HG03457 (cell line): ENCODE results near the gene ZNF341.

Experiments used
- ATAC-seq: cut with Tn5 transposase; IDR thresholded peaks from one replicate; pipeline ENCODE4 v1.9.1; 2021; ENCODE audit warnings: moderate number of reproducible peaks; ENCODE audit not compliant: unreplicated experiment

ZNF341 gene

GRCh38 chr20:33766686-33767085 is 34.9 kb downstream of the ZNF341 start:
- no peak for ATAC-seq

- no peak for ATAC-seq
Observed at GRCh38 chr20:33767777-33768138, 36.0 kb downstream of the ZNF341 start.

DNA sequence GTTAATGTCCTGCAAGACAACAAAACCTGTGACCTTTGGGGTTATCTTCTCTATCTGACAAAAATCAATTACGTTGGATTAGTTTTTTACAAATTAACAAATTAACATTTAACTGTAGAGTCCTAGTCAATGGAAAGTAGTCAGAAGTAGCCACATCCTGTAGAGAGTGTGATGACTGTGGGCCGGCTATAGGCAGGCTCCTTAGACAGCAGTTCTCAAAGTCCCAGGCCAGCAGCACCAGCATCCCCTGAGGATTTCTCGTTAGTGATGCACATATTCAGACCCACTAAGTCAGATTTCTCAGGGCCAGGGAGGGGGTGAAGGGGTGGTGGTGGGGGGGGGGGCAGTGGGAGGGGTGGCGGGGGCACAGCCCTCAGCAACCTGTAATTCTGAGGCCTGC is 37.2 kb downstream of the ZNF341 start:
- ATAC-seq = no peak

GRCh38 chr20:33770005-33770404 is 38.2 kb downstream of the ZNF341 start:
- no peak for ATAC-seq

DNA sequence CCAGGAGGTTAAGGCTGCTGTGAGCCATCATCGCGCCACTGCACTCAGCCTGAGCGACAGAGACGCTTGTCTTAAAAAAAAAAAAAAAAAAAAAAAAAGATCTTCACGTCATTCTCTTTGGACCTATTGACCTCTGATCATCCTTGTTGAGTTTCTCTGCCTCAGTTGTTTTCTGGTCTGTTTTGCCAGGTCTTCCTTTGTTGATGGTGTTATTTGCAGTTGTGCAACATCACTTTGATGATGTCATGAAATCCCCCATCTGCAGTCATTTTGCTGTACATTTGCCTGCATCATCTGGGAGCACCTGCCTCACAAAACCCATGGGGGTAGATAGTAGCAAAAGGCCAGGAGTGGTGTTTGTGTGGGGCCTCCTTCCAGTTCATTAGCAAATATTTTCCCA is 40.1 kb downstream of the ZNF341 start:
- no peak for ATAC-seq

DNA sequence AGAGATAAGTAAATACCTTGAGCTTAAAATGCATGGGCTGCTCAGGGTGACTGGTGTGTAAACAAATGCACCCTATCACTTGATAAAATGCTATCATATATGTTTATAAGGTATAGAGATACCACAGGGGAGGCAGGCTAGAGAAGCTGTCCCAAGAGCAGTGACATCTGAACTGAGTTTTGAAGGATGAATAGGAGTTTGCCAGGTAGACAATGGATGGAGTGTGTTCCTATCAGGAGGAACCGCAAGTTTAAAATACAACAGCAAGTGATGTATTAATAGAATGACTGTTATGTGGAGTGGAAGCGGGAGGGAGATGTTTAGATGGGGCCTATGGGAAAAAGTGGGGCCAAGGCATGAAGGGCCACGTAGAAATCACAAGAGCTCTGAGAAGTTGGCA is 40.6 kb downstream of the ZNF341 start:
- no peak for ATAC-seq

- no peak for ATAC-seq
Observed at GRCh38 chr20:33773412-33774089, 41.8 kb downstream of the ZNF341 start.

GRCh38 chr20:33777816-33778215 is 46.0 kb downstream of the ZNF341 start:
- no peak for ATAC-seq

DNA sequence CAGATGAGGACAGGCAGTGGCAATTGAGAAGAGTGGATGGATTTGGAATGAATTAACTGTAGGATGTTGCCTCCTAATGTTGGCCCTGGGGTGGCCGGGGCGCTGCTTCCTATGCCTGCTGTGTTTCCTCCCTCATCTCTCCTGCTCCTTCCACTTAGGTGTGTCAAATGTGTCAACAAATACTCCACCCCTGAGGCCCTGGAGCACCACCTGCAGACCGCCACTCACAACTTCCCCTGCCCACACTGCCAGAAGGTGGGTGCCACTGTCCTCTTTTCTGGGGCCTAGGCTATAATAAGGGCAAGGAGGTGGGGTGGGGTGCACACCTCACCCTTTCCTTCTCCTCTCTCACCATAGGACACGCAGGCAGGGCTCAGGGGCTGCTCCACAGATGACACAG is 49.3 kb downstream of the ZNF341 start:
- no peak for ATAC-seq

DNA sequence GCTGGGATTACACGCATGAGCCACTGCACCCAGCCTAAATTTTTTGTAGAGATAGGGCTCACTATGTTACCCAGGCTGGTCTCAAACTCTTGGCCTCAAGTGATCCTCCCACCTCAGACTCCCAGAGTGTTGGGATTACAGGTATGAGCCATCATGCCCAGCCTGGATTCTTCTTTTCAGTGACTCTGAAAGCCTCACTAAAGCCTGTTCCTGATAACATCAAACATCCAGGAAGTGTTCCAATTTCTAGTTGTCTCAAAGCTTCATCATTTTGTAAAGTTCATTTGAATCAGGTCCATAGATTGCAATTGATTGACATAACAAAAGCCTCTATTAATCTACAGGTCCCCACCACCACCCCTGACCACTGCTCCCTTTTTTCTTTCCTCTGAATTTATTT is 50.1 kb downstream of the ZNF341 start:
- no peak for ATAC-seq

- no peak for ATAC-seq
Observed at GRCh38 chr20:33783256-33783655, 51.5 kb downstream of the ZNF341 start.

- no peak for ATAC-seq
Observed at GRCh38 chr20:33783818-33784217, 52.0 kb downstream of the ZNF341 start.

GRCh38 chr20:33784225-33784624 is 52.4 kb downstream of the ZNF341 start:
- ATAC-seq = no peak

DNA sequence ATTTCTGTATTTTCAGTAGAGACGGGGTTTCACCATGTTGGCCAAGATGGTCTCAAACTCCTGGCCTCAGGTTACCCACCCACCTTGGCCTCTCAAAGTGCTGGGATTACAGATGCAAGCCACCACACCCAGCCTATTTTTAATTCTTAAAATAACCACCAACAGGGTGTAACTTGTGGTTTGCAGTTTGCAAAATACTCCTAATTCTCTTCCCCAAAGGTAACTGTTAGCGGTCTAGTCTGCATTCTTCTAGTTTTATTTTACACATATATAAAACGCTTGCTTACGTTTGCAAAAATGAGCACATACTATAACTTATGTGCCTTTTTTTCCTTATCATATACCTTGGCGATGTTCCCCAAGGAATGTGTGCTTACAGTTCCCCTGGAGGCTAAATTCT is 53.7 kb downstream of the ZNF341 start:
- no peak for ATAC-seq

DNA sequence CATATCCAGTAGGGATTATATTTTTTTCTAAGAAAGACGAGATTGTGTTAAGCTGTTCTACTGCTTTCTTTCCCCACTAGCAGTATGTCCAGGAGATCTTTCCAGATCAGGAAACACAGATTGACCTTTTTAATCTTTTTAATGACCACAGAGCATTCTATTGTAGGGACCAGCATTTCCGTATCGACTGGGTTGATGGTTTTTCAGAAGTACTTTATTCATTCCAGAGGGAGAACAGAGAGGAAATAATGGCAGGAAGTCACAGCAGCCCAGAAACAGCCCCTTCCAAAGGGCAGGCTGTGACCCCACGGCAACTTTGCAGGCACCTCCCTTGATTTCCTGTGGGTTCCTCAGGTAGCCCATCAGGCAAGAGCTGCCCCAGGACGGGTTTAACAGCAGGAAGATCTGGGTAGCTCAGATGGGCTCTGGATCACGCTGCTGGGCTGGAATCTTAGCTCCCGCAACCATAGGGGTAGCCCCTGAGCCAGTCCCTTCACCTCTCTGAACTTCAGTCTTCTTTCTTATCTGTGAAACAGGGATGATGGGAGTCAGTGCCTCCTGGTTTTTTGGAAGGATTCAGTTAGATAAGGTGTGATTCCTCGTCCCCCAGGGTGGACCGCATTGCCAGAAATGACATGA is 55.6 kb downstream of the ZNF341 start:
- no peak for ATAC-seq

- no peak for ATAC-seq
Observed at GRCh38 chr20:33788351-33789049, 56.7 kb downstream of the ZNF341 start.

DNA sequence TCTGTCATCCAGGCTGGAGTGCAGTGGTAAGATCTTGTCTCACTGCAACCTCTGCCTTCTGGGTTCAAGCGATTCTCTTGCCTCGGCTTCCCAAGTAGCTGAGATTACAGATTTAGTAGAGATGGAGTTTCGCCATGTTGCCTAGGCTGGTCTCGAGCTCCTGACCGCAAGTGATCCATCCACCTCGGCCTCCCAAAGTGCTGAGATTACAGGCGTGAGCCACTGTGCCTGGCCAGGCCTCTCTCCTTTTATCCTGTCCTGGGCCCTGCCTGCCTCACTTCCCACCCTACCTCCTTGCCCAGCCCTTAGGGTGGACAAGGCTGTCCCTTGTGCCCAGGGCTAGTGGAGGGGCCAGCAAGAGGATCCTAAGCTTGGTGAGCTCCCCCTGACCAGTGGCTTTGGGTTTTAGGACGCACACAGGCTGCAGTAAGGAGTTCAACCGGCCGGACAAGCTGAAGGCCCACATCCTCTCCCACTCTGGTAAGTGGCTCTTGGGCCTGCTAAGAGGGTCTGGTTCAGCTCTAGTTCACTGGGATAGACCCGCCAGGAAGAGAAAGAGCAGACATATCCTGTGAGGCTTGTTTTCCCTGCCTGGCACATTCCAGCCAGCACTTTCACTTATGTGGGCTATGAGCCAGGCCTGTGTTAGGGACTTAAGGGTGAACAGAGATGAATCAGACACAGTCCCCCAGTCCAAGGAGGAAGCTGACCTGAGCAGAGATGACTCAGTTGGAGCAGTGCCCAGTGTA is 57.5 kb downstream of the ZNF341 start:
- ATAC-seq = no peak

DNA sequence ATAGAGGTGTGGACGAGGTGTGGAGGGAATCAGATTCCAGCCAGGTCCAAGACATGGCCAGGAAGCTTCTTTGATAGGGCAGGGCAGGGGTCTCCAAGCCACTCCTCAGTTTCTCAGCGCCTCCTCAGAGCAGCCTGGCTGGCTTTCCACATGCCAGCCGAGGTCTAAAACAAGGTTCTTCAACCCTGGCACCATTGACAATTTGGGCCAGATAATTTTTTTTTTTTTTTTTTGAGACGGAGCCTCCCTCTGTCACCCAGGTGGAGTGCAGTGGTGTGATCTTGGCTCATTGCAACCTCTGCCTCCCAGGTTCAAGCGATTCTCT is 58.0 kb downstream of the ZNF341 start:
- ATAC-seq = no peak

DNA sequence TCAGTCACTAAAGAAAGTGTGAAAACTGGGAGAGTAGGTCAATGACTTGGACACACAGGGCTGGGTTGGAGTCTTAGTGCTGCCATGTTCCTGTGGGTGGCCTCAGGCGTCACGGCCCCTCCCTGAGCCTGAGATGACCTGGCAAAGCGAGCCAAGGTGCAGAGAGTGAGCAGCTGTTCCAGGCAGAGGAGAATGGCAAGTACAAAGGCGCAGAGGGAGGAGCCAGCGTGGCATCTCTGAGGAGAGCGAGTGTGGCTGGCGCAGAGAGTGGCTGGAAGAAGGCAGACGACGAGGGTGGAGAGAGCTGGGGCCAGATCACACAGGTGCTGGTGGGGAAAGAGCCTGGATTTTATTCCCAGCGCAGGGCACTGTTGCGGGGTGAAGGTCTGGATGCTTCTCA is 58.8 kb downstream of the ZNF341 start:
- no peak for ATAC-seq

- ATAC-seq = no peak
Observed at GRCh38 chr20:33791021-33791420, 59.2 kb downstream of the ZNF341 start.

DNA sequence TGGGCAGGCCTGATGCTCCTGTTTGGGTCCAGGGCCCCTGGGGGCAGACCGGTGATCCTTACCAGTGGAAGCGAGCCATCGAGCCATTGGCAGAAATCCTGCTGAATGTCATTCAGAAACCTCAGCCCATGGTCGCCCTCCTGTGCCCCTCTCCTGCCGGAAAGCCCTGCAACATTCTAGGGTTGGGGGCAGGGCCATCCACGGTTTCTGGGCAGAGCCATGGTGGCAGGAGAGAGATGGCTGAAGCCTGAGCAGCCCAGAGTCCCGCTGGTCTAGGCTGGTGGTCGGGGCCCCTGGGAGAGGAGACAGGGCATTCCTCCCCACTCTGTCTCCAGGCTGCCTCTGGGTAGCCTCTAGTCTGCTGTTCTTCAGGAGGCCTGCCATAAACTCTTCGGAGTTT is 59.7 kb downstream of the ZNF341 start:
- ATAC-seq = no peak
